HCT116 (cell line): ENCODE measurements around the gene KLHL3. TPM values are rescaled to one million over a fixed set of nuclear protein-coding genes. Genes with fewer than 3 reads are reported as not detected.

ENCODE experiments used
- ATAC-seq: fragments of 200-7000 bp; cut with Tn5 transposase; 2 replicates; pipeline ENCODE4 v1.9.1; 2020; ENCODE audit warnings: mild to moderate bottlenecking, moderate library complexity
- BruUV-seq: library from RNA; stranded (reverse); fragments of 400-500 nt; replicated peaks from 2 replicates; lab custom pipeline; 2021; lab: Mats Ljungman, UMichigan
- CTCF ChIA-PET: fragments of 300-600 bp; sonication (Branson Sonifier 250); formaldehyde crosslinking; loops from one replicate; lab custom pipeline; 2021; ENCODE audit warnings: antibody characterized with exemption; lab: Charles Lee
- POLR2A ChIA-PET: fragments of 300-600, 350-600 bp; sonication (Branson Sonifier 250); formaldehyde crosslinking; loops from one replicate; lab custom pipeline; 2021; ENCODE audit warnings: antibody characterized with exemption; lab: Charles Lee
- RAD21 ChIA-PET, 2 experiments: fragments of 300-600 bp; sonication (Branson Sonifier 250); formaldehyde crosslinking; loops; one replicate each; lab custom pipeline; 2023; ENCODE audit warnings: low total read pairs in 2 of 2; ENCODE audit not compliant: uncharacterized antibody in 2 of 2, unreplicated experiment in 2 of 2, low non-redundant PET in 1 of 2; lab: Charles Lee
- DNase-seq: peaks from one replicate; pipeline ENCODE4 v3.0.0-alpha.2; 2010; ENCODE audit warnings: low read depth, low spot score
- H2AFZ ChIP-seq: fragments of 200-600 bp; shearing (Covaris generic), sonication (generic); 2 replicates; pipeline ENCODE4 v1.6.1; 2017; ENCODE audit warnings: low read depth, mixed run types, mixed read lengths, antibody characterized with exemption, low read length; ENCODE audit not compliant: poor library complexity, severe bottlenecking
- H3K27ac ChIP-seq: 2 replicates; pipeline ENCODE4 v1.5.1; 2012; ENCODE audit warnings: low read depth, low read length
- H3K27me3 ChIP-seq: fragments of 200-600 bp; sonication (generic); 2 replicates; pipeline ENCODE4 v1.6.1; 2016; ENCODE audit warnings: mixed run types, low read length, mixed read lengths; ENCODE audit not compliant: insufficient read depth
- H3K36me3 ChIP-seq, 2 experiments: fragments of 200-500 bp in 1 of 2; fragments of 200-600 bp in 1 of 2; sonication (Bioruptor generic) in 1 of 2; sonication (generic) in 1 of 2; 2 replicates each; pipeline versions ENCODE4 v1.5.1 to v1.6.1; 2014 to 2016; ENCODE audit warnings: low read length in 2 of 2, inconsistent platforms in 1 of 2, mixed read lengths in 1 of 2, mixed run types in 1 of 2; ENCODE audit not compliant: insufficient read depth in 2 of 2, control insufficient read depth in 1 of 2
- H3K4me1 ChIP-seq, 2 experiments: fragments of 200-600 bp in 1 of 2; sonication (generic) in 1 of 2; 2 replicates each; pipeline versions ENCODE4 v1.5.1 to v1.6.1; 2012 to 2017; ENCODE audit warnings: low read length in 2 of 2, inconsistent platforms in 1 of 2, mild to moderate bottlenecking in 1 of 2, mixed read lengths in 1 of 2, mixed run types in 1 of 2, moderate library complexity in 1 of 2; ENCODE audit not compliant: insufficient read depth in 2 of 2, control insufficient read depth in 1 of 2
- H3K4me2 ChIP-seq: fragments of 200-600 bp; sonication (generic); 2 replicates; pipeline ENCODE4 v1.6.1; 2017; ENCODE audit warnings: mixed run types, low read length, mixed read lengths
- H3K4me3 ChIP-seq, 2 experiments: fragments of 200-600 bp in 1 of 2; sonication (generic) in 1 of 2; replicated peaks in 1 of 2; 2 replicates each; pipeline ENCODE4 v1.5.1; 2011 to 2016; ENCODE audit warnings: low read length in 2 of 2, control low read depth in 1 of 2, low read depth in 1 of 2, mild to moderate bottlenecking in 1 of 2, mixed read lengths in 1 of 2, mixed run types in 1 of 2
- H3K79me2 ChIP-seq: fragments of 200-600 bp; sonication (generic); 2 replicates; pipeline ENCODE4 v1.6.1; 2017; ENCODE audit warnings: mild to moderate bottlenecking, mixed run types, low read length, moderate library complexity, mixed read lengths; ENCODE audit not compliant: insufficient read depth
- H3K9ac ChIP-seq: fragments of 200-600 bp; sonication (generic); 2 replicates; pipeline ENCODE4 v1.6.1; 2016; ENCODE audit warnings: low read length, mixed read lengths
- H3K9me2 ChIP-seq: fragments of 200-600 bp; sonication (generic), shearing (Covaris generic); 2 replicates; pipeline ENCODE4 v1.6.1; 2017; ENCODE audit warnings: mixed run types, mild to moderate bottlenecking, moderate library complexity; ENCODE audit not compliant: insufficient read depth
- H3K9me3 ChIP-seq, 2 experiments: fragments of 200-500 bp in 1 of 2; fragments of 200-600 bp in 1 of 2; sonication (Bioruptor generic) in 1 of 2; sonication (generic) in 1 of 2; 2 replicates each; pipeline ENCODE4 v1.6.1; 2014 to 2017; ENCODE audit warnings: low read length in 2 of 2, mixed read lengths in 2 of 2, inconsistent platforms in 1 of 2, low read depth in 1 of 2, mild to moderate bottlenecking in 1 of 2, mixed run types in 1 of 2, moderate library complexity in 1 of 2; ENCODE audit not compliant: control insufficient read depth in 1 of 2, insufficient read depth in 1 of 2
- H4K20me1 ChIP-seq: fragments of 200-600 bp; sonication (generic), shearing (Covaris generic); 2 replicates; pipeline ENCODE4 v1.6.1; 2017; ENCODE audit warnings: mixed run types, mild to moderate bottlenecking, moderate library complexity; ENCODE audit not compliant: insufficient read depth
- ELF1 ChIP-seq: IDR thresholded peaks from 2 replicates; pipeline ENCODE4 v1.6.1; 2012; ENCODE audit warnings: low read depth, borderline replicate concordance
- MAX ChIP-seq: IDR thresholded peaks from 2 replicates; pipeline ENCODE4 v1.6.1; 2012
- YY1 ChIP-seq: IDR thresholded peaks from 2 replicates; pipeline ENCODE4 v1.6.1; 2011; ENCODE audit warnings: low read length, low read depth, moderate library complexity, mild to moderate bottlenecking; ENCODE audit not compliant: insufficient replicate concordance; ENCODE audit errors: extremely low read depth
- intact Hi-C: fragments of 100-400 bp; cut with micrococcal nuclease; formaldehyde crosslinking; loops from 2 replicates; pipeline ENCODE4 v1.10.0; 2022
- total RNA-seq: library from RNA; stranded (reverse); gene quantifications from one replicate; pipeline ENCODE4 v1.2.1, GENCODE V29; 2021; ENCODE audit not compliant: unreplicated experiment
- TF ChIP-seq, protein P1 (sequence below), 3 experiments: fragments of 200-600 bp in 1 of 3; sonication (generic) in 1 of 3; IDR thresholded peaks in 2 of 3; conservative IDR thresholded peaks in 1 of 3; 2 replicates each; pipeline ENCODE4 v1.5.1; 2012 to 2017; ENCODE audit warnings: low read depth in 2 of 3, low read length in 2 of 3, antibody characterized with exemption in 1 of 3, borderline replicate concordance in 1 of 3, control low read depth in 1 of 3, mild to moderate bottlenecking in 1 of 3, mixed read lengths in 1 of 3, mixed run types in 1 of 3, moderate library complexity in 1 of 3; ENCODE audit not compliant: insufficient read depth in 1 of 3

Gene KLHL3
- total RNA-seq, 1 experiment from 2014 or later = not detected

DNA sequence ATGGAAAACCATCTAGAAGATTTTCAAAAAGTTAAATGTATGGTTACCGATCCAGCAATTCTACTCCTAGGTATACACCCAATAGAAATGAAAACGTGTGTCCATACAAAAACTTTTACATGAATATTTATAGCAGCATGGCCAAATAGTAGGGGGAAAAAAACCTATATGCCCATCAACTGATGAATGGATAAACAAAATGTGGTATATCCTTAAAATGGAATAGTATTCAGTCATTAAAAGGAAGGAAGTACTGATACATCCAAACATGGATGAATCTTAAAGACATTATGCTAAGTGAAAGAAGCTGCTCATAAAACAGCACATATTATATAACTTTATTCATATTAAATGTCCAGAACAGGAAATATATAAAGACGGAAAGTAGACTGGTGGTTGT, 143.6 kb downstream of the KLHL3 start:
- H3K4me3 ChIP-seq = no peak overlapping the region
- peaks cover 65% of the 10 kb centered on the region for H3K27me3 ChIP-seq
- H3K36me3 ChIP-seq = no peaks in the 10 kb centered on the region
- no peak overlapping the region for H3K9ac ChIP-seq
- no peak overlapping the region for H2AFZ ChIP-seq
- DNase-seq = no peak
- ChIA-PET RAD21 (no interaction called here), CTCF (no interaction called here), POLR2A (no interaction called here)
- H3K27ac ChIP-seq = no peak overlapping the region
- no peaks in the 10 kb centered on the region for H3K4me1 ChIP-seq
- ATAC-seq = no peak
- H3K79me2 ChIP-seq = no peaks in the 10 kb centered on the region
- no peaks in the 10 kb centered on the region for H3K9me2 ChIP-seq
- TF ChIP-seq, protein P1, sequence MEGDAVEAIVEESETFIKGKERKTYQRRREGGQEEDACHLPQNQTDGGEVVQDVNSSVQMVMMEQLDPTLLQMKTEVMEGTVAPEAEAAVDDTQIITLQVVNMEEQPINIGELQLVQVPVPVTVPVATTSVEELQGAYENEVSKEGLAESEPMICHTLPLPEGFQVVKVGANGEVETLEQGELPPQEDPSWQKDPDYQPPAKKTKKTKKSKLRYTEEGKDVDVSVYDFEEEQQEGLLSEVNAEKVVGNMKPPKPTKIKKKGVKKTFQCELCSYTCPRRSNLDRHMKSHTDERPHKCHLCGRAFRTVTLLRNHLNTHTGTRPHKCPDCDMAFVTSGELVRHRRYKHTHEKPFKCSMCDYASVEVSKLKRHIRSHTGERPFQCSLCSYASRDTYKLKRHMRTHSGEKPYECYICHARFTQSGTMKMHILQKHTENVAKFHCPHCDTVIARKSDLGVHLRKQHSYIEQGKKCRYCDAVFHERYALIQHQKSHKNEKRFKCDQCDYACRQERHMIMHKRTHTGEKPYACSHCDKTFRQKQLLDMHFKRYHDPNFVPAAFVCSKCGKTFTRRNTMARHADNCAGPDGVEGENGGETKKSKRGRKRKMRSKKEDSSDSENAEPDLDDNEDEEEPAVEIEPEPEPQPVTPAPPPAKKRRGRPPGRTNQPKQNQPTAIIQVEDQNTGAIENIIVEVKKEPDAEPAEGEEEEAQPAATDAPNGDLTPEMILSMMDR (IDR thresholded peaks at IDR 0.05 in 2 of 3, conservative IDR thresholded peaks at IDR 0.05 in 1 of 3; ENCODE audit: borderline replicate concordance in 1 of 3, insufficient read depth in 1 of 3, low read depth in 2 of 3, low read length in 2 of 3) = no peak
- no TSS peak for BruUV-seq
- no peaks in the 10 kb centered on the region for H4K20me1 ChIP-seq
- H3K9me3 ChIP-seq = no peaks in the 10 kb centered on the region
- intact Hi-C loops = no loop called here
- H3K4me2 ChIP-seq = no peak overlapping the region

DNA sequence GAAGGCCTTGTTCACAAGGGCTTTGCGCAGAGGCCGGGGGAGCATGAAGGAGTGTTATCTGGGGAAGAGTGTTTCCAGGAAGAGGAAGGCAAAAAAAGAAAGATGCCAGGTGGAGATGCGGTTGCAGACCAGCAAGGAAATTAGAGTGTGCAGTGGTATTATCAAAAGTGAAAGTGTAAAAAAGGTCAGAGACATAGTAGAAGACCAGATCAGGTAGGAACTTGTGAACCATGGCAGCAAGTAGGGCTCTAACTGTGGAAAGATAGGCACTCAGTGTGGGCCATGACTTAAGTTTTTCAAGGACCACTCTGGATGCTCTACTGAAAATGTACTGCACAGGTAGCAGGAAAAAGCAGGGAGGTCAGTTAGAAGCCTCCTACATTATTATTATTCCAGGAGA, 146.7 kb downstream of the KLHL3 start:
- no peak for DNase-seq
- Histone ChIP-seq H3K27me3 (peaks cover 65% of the 10 kb centered on the region), H3K9ac (no peak overlapping the region), H2AFZ (no peak overlapping the region), H3K9me3 (no peaks in the 10 kb centered on the region), H3K27ac (no peak overlapping the region), H3K4me1 (no peaks in the 10 kb centered on the region), H3K4me3 (no peak overlapping the region), H4K20me1 (no peaks in the 10 kb centered on the region), H3K4me2 (no peak overlapping the region), H3K9me2 (no peaks in the 10 kb centered on the region), H3K36me3 (no peaks in the 10 kb centered on the region), H3K79me2 (no peaks in the 10 kb centered on the region)
- intact Hi-C loops = no loop called here
- RAD21 ChIA-PET = no interaction called here
- no peak for ATAC-seq
- POLR2A ChIA-PET = no interaction called here
- no TSS peak for BruUV-seq
- CTCF ChIA-PET = no interaction called here
- TF ChIP-seq MAX (no peak), ELF1 (no peak), YY1 (no peak)
